NB4 (cell line): ENCODE results near the gene BMP8A.

ENCODE experiments used
- MYC ChIP-seq: IDR thresholded peaks from 2 replicates; pipeline ENCODE4 v1.6.1; 2011; ENCODE audit warnings: low read depth, low read length
- POLR2A ChIP-seq: IDR thresholded peaks from 2 replicates; pipeline ENCODE4 v1.6.1; 2011; ENCODE audit warnings: mild to moderate bottlenecking; ENCODE audit not compliant: insufficient read length; ENCODE audit errors: extremely low read depth
- TF ChIP-seq, protein P1 (sequence below): IDR thresholded peaks from one replicate; pipeline ENCODE4 v1.5.1; 2012; ENCODE audit warnings: low read depth, low read length
- TF ChIP-seq, protein P2 (sequence below): IDR thresholded peaks from 2 replicates; pipeline ENCODE4 v1.6.1; 2011; ENCODE audit warnings: low read depth, low read length

DNA sequence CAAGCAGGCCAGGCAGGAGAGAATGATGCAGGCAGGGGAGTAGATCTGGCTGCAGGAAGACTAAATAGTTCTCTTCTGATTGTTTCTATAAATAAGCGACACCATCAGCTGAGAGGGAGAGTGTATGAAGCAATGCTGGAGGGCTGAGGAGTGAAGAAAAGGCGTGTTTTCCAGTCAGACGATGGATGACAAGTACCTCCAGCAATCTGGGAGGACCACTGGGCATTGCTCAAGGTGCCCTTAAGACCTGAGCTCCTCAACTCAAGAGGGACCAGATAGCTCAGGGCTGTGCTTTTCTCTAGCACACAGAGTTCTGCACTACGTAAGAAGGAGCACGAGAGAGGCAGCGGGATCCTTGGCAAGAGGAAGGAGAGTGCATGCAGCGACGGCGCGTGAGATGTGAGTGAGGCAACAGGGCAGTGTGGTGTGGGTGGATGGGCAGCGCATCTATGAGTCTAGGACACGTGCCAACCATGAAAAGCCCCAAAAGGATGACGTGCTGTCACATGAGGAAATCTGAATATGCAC, 49.1 kb downstream of the BMP8A start:
- TF ChIP-seq POLR2A (no peak), MYC (no peak)
- TF ChIP-seq, protein P1, sequence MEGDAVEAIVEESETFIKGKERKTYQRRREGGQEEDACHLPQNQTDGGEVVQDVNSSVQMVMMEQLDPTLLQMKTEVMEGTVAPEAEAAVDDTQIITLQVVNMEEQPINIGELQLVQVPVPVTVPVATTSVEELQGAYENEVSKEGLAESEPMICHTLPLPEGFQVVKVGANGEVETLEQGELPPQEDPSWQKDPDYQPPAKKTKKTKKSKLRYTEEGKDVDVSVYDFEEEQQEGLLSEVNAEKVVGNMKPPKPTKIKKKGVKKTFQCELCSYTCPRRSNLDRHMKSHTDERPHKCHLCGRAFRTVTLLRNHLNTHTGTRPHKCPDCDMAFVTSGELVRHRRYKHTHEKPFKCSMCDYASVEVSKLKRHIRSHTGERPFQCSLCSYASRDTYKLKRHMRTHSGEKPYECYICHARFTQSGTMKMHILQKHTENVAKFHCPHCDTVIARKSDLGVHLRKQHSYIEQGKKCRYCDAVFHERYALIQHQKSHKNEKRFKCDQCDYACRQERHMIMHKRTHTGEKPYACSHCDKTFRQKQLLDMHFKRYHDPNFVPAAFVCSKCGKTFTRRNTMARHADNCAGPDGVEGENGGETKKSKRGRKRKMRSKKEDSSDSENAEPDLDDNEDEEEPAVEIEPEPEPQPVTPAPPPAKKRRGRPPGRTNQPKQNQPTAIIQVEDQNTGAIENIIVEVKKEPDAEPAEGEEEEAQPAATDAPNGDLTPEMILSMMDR, result no peak
- TF ChIP-seq, protein P2, sequence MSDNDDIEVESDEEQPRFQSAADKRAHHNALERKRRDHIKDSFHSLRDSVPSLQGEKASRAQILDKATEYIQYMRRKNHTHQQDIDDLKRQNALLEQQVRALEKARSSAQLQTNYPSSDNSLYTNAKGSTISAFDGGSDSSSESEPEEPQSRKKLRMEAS, result no peak
